ENCODE results near the gene TAF11L12.
"Not testable (repeated sequence)": the region's sequence is repeated elsewhere in the genome, so short reads cannot be mapped to it uniquely, and the experiment has no call there.

TAF11L12 gene

GRCh38 chr5:17655201-17655759, 45.1 kb downstream of the TAF11L12 start:
- H3K79me2 ChIP-seq (ENCODE audit: insufficient read depth, low read length); H3K36me3 ChIP-seq (ENCODE audit: insufficient read depth, low read length); H3K4me2 ChIP-seq (ENCODE audit: low read length); H3F3A ChIP-seq (ENCODE audit: insufficient read depth, low read length); H2AFZ ChIP-seq (ENCODE audit: low read length); H4K20me1 ChIP-seq (ENCODE audit: insufficient read depth, low read length); H3K9ac ChIP-seq (ENCODE audit: low read length); H3K27me3 ChIP-seq (ENCODE audit: insufficient read depth, low read length); H3K4me3 ChIP-seq (ENCODE audit: low read depth, low read length, poor library complexity, severe bottlenecking); H3K9me2 ChIP-seq (ENCODE audit: low read depth, low read length); H3K4me1 ChIP-seq (ENCODE audit: insufficient read depth, low read length, severe bottlenecking); H3K27ac ChIP-seq (ENCODE audit: low read depth, low read length, poor library complexity, severe bottlenecking); H3K9me3 ChIP-seq (ENCODE audit: low read length): not testable (repeated sequence)

- Histone ChIP-seq H3K9me2 (ENCODE audit: low read depth, low read length) (no peaks in the 10 kb centered on the region), H3K27me3 (ENCODE audit: insufficient read depth, low read length) (no peaks in the 10 kb centered on the region), H3K36me3 (ENCODE audit: insufficient read depth, low read length) (no peaks in the 10 kb centered on the region), H3F3A (ENCODE audit: insufficient read depth, low read length) (no peaks in the 10 kb centered on the region), H2AFZ (ENCODE audit: low read length) (no peak overlapping the region), H3K4me1 (ENCODE audit: insufficient read depth, low read length, severe bottlenecking) (no peaks in the 10 kb centered on the region), H3K9ac (ENCODE audit: low read length) (no peak overlapping the region), H3K79me2 (ENCODE audit: insufficient read depth, low read length) (no peaks in the 10 kb centered on the region), H3K27ac (ENCODE audit: low read depth, low read length, poor library complexity, severe bottlenecking) (no peak overlapping the region), H3K9me3 (ENCODE audit: low read length) (no peaks in the 10 kb centered on the region), H3K4me3 (ENCODE audit: low read depth, low read length, poor library complexity, severe bottlenecking) (no peak overlapping the region), H3K4me2 (ENCODE audit: low read length) (no peak overlapping the region), H4K20me1 (ENCODE audit: insufficient read depth, low read length) (no peaks in the 10 kb centered on the region)
- TF ChIP-seq CTCF (IDR thresholded peaks at IDR 0.05; ENCODE audit: low read length), result no peak
- no peak for TF ChIP-seq EZH2 (IDR thresholded peaks at IDR 0.05; ENCODE audit: borderline replicate concordance, low read length)
Measured at GRCh38 chr5:17655921-17656320, 45.7 kb downstream of the TAF11L12 start.
